Activated B cell treated with CpG ODN at 0.5 μM for 24 hours (primary cell): ENCODE measurements around the gene NKTR. TPM values are rescaled to one million over a fixed set of nuclear protein-coding genes. Genes with fewer than 3 reads are reported as not detected.

Experiments used
- ATAC-seq: fragments of 200-7000 bp; cut with Tn5 transposase; one replicate; pipeline ENCODE4 v1.10.0; 2021; ENCODE audit warnings: low read depth, mild to moderate bottlenecking, moderate library complexity
- CTCF ChIA-PET: fragments of 350-600 bp; sonication (Branson Sonifier 250); formaldehyde crosslinking; loops from one replicate; lab custom pipeline; 2021; ENCODE audit warnings: antibody characterized with exemption; lab: Charles Lee
- POLR2A ChIA-PET: fragments of 350-600 bp; sonication (Branson Sonifier 250); formaldehyde crosslinking; loops from one replicate; lab custom pipeline; 2021; ENCODE audit warnings: antibody characterized with exemption; lab: Charles Lee
- DNase-seq: peaks from one replicate; pipeline ENCODE4 v3.0.0; 2022
- H3K27ac Mint-ChIP-seq: one replicate; pipeline ENCODE4 v1.8.0; 2020; ENCODE audit warnings: mixed read lengths
- H3K27me3 Mint-ChIP-seq: one replicate; pipeline ENCODE4 v1.8.0; 2021; ENCODE audit warnings: mixed read lengths
- H3K36me3 Mint-ChIP-seq: one replicate; pipeline ENCODE4 v1.8.0; 2021; ENCODE audit warnings: low read depth, mixed read lengths
- H3K4me1 Mint-ChIP-seq: one replicate; pipeline ENCODE4 v1.8.0; 2021; ENCODE audit warnings: mixed read lengths
- H3K4me3 Mint-ChIP-seq: one replicate; pipeline ENCODE4 v1.8.0; 2020; ENCODE audit warnings: mild to moderate bottlenecking, mixed read lengths
- H3K9me3 Mint-ChIP-seq: one replicate; pipeline ENCODE4 v1.8.0; 2020; ENCODE audit warnings: mixed read lengths
- CTCF ChIP-seq: fragments of 200-600 bp; IDR thresholded peaks from one replicate; pipeline ENCODE4 v1.8.0; 2022; ENCODE audit warnings: antibody characterized with exemption, mild to moderate bottlenecking
- intact Hi-C: fragments of 100-400 bp; cut with micrococcal nuclease; formaldehyde crosslinking; loops from one replicate; pipeline ENCODE4 v1.15.1; 2024
- total RNA-seq: library from RNA; stranded (reverse); gene quantifications from 2 replicates; pipeline ENCODE4 v1.2.3, GENCODE V29; 2022

Gene NKTR
- total RNA-seq, 1 donor from 2014 or later, result 126 TPM

GRCh38 chr3:42666022-42666421 is 65.5 kb downstream of the NKTR start:
- ChIA-PET POLR2A (no interaction called here), CTCF (no interaction called here)
- no peak for DNase-seq
- H3K27ac Mint-ChIP-seq, result no peak overlapping the region
- H3K36me3 Mint-ChIP-seq, result no peaks in the 10 kb centered on the region
- H3K4me1 Mint-ChIP-seq, result peaks cover 12% of the 10 kb centered on the region
- intact Hi-C loops, result no loop called here
- no peak for TF ChIP-seq CTCF
- no peaks in the 10 kb centered on the region for H3K27me3 Mint-ChIP-seq
- no peak overlapping the region for H3K4me3 Mint-ChIP-seq
- no peak for ATAC-seq
- no peaks in the 10 kb centered on the region for H3K9me3 Mint-ChIP-seq

GRCh38 chr3:42666577-42666998 is 66.1 kb downstream of the NKTR start:
- ATAC-seq (no peak), DNase-seq (no peak)
- Mint-ChIP-seq H3K4me3 (no peak overlapping the region), H3K36me3 (no peaks in the 10 kb centered on the region), H3K27me3 (no peaks in the 10 kb centered on the region), H3K4me1 (peaks cover 12% of the 10 kb centered on the region), H3K9me3 (no peaks in the 10 kb centered on the region), H3K27ac (no peak overlapping the region)
- intact Hi-C loops, result no loop called here
- ChIA-PET CTCF (no interaction called here), POLR2A (no interaction called here)
- no peak for TF ChIP-seq CTCF

- TF ChIP-seq CTCF, result no peak
- ChIA-PET POLR2A (no interaction called here), CTCF (no interaction called here)
- intact Hi-C loops, result no loop called here
- Mint-ChIP-seq H3K9me3 (no peaks in the 10 kb centered on the region), H3K27me3 (no peaks in the 10 kb centered on the region), H3K36me3 (no peaks in the 10 kb centered on the region), H3K4me3 (no peak overlapping the region), H3K27ac (no peak overlapping the region), H3K4me1 (peaks cover 12% of the 10 kb centered on the region)
- no peak for DNase-seq
- ATAC-seq, result no peak
These were observed 66.6 kb downstream of the NKTR start for GRCh38 chr3:42667096-42667522.

GRCh38 chr3:42667523-42668412 is 67.3 kb downstream of the NKTR start:
- H3K36me3 Mint-ChIP-seq, result no peaks in the 10 kb centered on the region
- DNase-seq, result no peak

More at GRCh38 chr3:42667523-42668412, 67.3 kb downstream of the NKTR start:
- no peak for TF ChIP-seq CTCF
- Mint-ChIP-seq H3K4me3 (no peak overlapping the region), H3K9me3 (no peaks in the 10 kb centered on the region), H3K27me3 (no peaks in the 10 kb centered on the region), H3K4me1 (peaks cover 11% of the 10 kb centered on the region), H3K27ac (no peak overlapping the region)
- ChIA-PET POLR2A (no interaction called here), CTCF (no interaction called here)
- intact Hi-C loops, result no loop called here
- ATAC-seq, result no peak
